HCT116 (cell line): ENCODE measurements around the gene PTH2. TPM values are rescaled to one million over a fixed set of nuclear protein-coding genes. Genes with fewer than 3 reads are reported as not detected.

ENCODE experiments used
- ATAC-seq: fragments of 200-7000 bp; cut with Tn5 transposase; 2 replicates; pipeline ENCODE4 v1.9.1; 2020; ENCODE audit warnings: mild to moderate bottlenecking, moderate library complexity
- BruUV-seq: library from RNA; stranded (reverse); fragments of 400-500 nt; replicated peaks from 2 replicates; lab custom pipeline; 2021; lab: Mats Ljungman, UMichigan
- CTCF ChIA-PET: fragments of 300-600 bp; sonication (Branson Sonifier 250); formaldehyde crosslinking; loops from one replicate; lab custom pipeline; 2021; ENCODE audit warnings: antibody characterized with exemption; lab: Charles Lee
- POLR2A ChIA-PET: fragments of 300-600, 350-600 bp; sonication (Branson Sonifier 250); formaldehyde crosslinking; loops from one replicate; lab custom pipeline; 2021; ENCODE audit warnings: antibody characterized with exemption; lab: Charles Lee
- RAD21 ChIA-PET, 2 experiments: fragments of 300-600 bp; sonication (Branson Sonifier 250); formaldehyde crosslinking; loops; one replicate each; lab custom pipeline; 2023; ENCODE audit warnings: low total read pairs in 2 of 2; ENCODE audit not compliant: uncharacterized antibody in 2 of 2, unreplicated experiment in 2 of 2, low non-redundant PET in 1 of 2; lab: Charles Lee
- DNase-seq: peaks from one replicate; pipeline ENCODE4 v3.0.0-alpha.2; 2010; ENCODE audit warnings: low read depth, low spot score
- H2AFZ ChIP-seq: fragments of 200-600 bp; shearing (Covaris generic), sonication (generic); 2 replicates; pipeline ENCODE4 v1.6.1; 2017; ENCODE audit warnings: low read depth, mixed run types, mixed read lengths, antibody characterized with exemption, low read length; ENCODE audit not compliant: poor library complexity, severe bottlenecking
- H3K27ac ChIP-seq: 2 replicates; pipeline ENCODE4 v1.5.1; 2012; ENCODE audit warnings: low read depth, low read length
- H3K27me3 ChIP-seq: fragments of 200-600 bp; sonication (generic); 2 replicates; pipeline ENCODE4 v1.6.1; 2016; ENCODE audit warnings: mixed run types, low read length, mixed read lengths; ENCODE audit not compliant: insufficient read depth
- H3K36me3 ChIP-seq, 2 experiments: fragments of 200-500 bp in 1 of 2; fragments of 200-600 bp in 1 of 2; sonication (Bioruptor generic) in 1 of 2; sonication (generic) in 1 of 2; 2 replicates each; pipeline versions ENCODE4 v1.5.1 to v1.6.1; 2014 to 2016; ENCODE audit warnings: low read length in 2 of 2, inconsistent platforms in 1 of 2, mixed read lengths in 1 of 2, mixed run types in 1 of 2; ENCODE audit not compliant: insufficient read depth in 2 of 2, control insufficient read depth in 1 of 2
- H3K4me1 ChIP-seq, 2 experiments: fragments of 200-600 bp in 1 of 2; sonication (generic) in 1 of 2; 2 replicates each; pipeline versions ENCODE4 v1.5.1 to v1.6.1; 2012 to 2017; ENCODE audit warnings: low read length in 2 of 2, inconsistent platforms in 1 of 2, mild to moderate bottlenecking in 1 of 2, mixed read lengths in 1 of 2, mixed run types in 1 of 2, moderate library complexity in 1 of 2; ENCODE audit not compliant: insufficient read depth in 2 of 2, control insufficient read depth in 1 of 2
- H3K4me2 ChIP-seq: fragments of 200-600 bp; sonication (generic); 2 replicates; pipeline ENCODE4 v1.6.1; 2017; ENCODE audit warnings: mixed run types, low read length, mixed read lengths
- H3K4me3 ChIP-seq, 2 experiments: fragments of 200-600 bp in 1 of 2; sonication (generic) in 1 of 2; replicated peaks in 1 of 2; 2 replicates each; pipeline ENCODE4 v1.5.1; 2011 to 2016; ENCODE audit warnings: low read length in 2 of 2, control low read depth in 1 of 2, low read depth in 1 of 2, mild to moderate bottlenecking in 1 of 2, mixed read lengths in 1 of 2, mixed run types in 1 of 2
- H3K79me2 ChIP-seq: fragments of 200-600 bp; sonication (generic); 2 replicates; pipeline ENCODE4 v1.6.1; 2017; ENCODE audit warnings: mild to moderate bottlenecking, mixed run types, low read length, moderate library complexity, mixed read lengths; ENCODE audit not compliant: insufficient read depth
- H3K9ac ChIP-seq: fragments of 200-600 bp; sonication (generic); 2 replicates; pipeline ENCODE4 v1.6.1; 2016; ENCODE audit warnings: low read length, mixed read lengths
- H3K9me2 ChIP-seq: fragments of 200-600 bp; sonication (generic), shearing (Covaris generic); 2 replicates; pipeline ENCODE4 v1.6.1; 2017; ENCODE audit warnings: mixed run types, mild to moderate bottlenecking, moderate library complexity; ENCODE audit not compliant: insufficient read depth
- H3K9me3 ChIP-seq, 2 experiments: fragments of 200-500 bp in 1 of 2; fragments of 200-600 bp in 1 of 2; sonication (Bioruptor generic) in 1 of 2; sonication (generic) in 1 of 2; 2 replicates each; pipeline ENCODE4 v1.6.1; 2014 to 2017; ENCODE audit warnings: low read length in 2 of 2, mixed read lengths in 2 of 2, inconsistent platforms in 1 of 2, low read depth in 1 of 2, mild to moderate bottlenecking in 1 of 2, mixed run types in 1 of 2, moderate library complexity in 1 of 2; ENCODE audit not compliant: control insufficient read depth in 1 of 2, insufficient read depth in 1 of 2
- H4K20me1 ChIP-seq: fragments of 200-600 bp; sonication (generic), shearing (Covaris generic); 2 replicates; pipeline ENCODE4 v1.6.1; 2017; ENCODE audit warnings: mixed run types, mild to moderate bottlenecking, moderate library complexity; ENCODE audit not compliant: insufficient read depth
- CBX3 ChIP-seq: IDR thresholded peaks from 2 replicates; pipeline ENCODE4 v1.6.1; 2012; ENCODE audit warnings: low read depth
- CEBPB ChIP-seq: IDR thresholded peaks from 2 replicates; pipeline ENCODE4 v1.6.1; 2012; ENCODE audit warnings: low read depth
- CTCF ChIP-seq, 3 experiments: fragments of 200-600 bp in 1 of 3; sonication (generic) in 1 of 3; IDR thresholded peaks in 2 of 3; conservative IDR thresholded peaks in 1 of 3; 2 replicates each; pipeline ENCODE4 v1.5.1; 2012 to 2017; ENCODE audit warnings: low read depth in 2 of 3, low read length in 2 of 3, antibody characterized with exemption in 1 of 3, borderline replicate concordance in 1 of 3, control low read depth in 1 of 3, mild to moderate bottlenecking in 1 of 3, mixed read lengths in 1 of 3, mixed run types in 1 of 3, moderate library complexity in 1 of 3; ENCODE audit not compliant: insufficient read depth in 1 of 3
- EGR1 ChIP-seq: IDR thresholded peaks from 2 replicates; pipeline ENCODE4 v1.6.1; 2012; ENCODE audit warnings: low read depth
- ELF1 ChIP-seq: IDR thresholded peaks from 2 replicates; pipeline ENCODE4 v1.6.1; 2012; ENCODE audit warnings: low read depth, borderline replicate concordance
- EZH2phosphoT487 ChIP-seq: fragments of 200-600 bp; IDR thresholded peaks from 2 replicates; pipeline ENCODE4 v1.6.1; 2018; ENCODE audit warnings: antibody characterized with exemption, borderline replicate concordance
- FOSL1 ChIP-seq: IDR thresholded peaks from 2 replicates; pipeline ENCODE4 v1.6.1; 2012; ENCODE audit warnings: low read depth
- JUND ChIP-seq: IDR thresholded peaks from 2 replicates; pipeline ENCODE4 v1.6.1; 2012
- MAX ChIP-seq: IDR thresholded peaks from 2 replicates; pipeline ENCODE4 v1.6.1; 2012
- POLR2A ChIP-seq: IDR thresholded peaks from 2 replicates; pipeline ENCODE4 v1.7.0; 2011; ENCODE audit warnings: borderline replicate concordance; ENCODE audit not compliant: insufficient read depth, insufficient read length; ENCODE audit errors: extremely low read depth
- RAD21 ChIP-seq: IDR thresholded peaks from 2 replicates; pipeline ENCODE4 v1.6.1; 2012; ENCODE audit warnings: low read depth, mild to moderate bottlenecking
- REST ChIP-seq: IDR thresholded peaks from 2 replicates; pipeline ENCODE4 v1.6.1; 2012; ENCODE audit warnings: low read depth
- SP1 ChIP-seq: IDR thresholded peaks from 2 replicates; pipeline ENCODE4 v1.6.1; 2012; ENCODE audit warnings: low read depth
- TCF7L2 ChIP-seq: IDR thresholded peaks from 2 replicates; pipeline ENCODE4 v1.7.0; 2011; ENCODE audit warnings: borderline replicate concordance, inconsistent platforms; ENCODE audit not compliant: insufficient read depth, insufficient read length; ENCODE audit errors: extremely low read depth
- YY1 ChIP-seq: IDR thresholded peaks from 2 replicates; pipeline ENCODE4 v1.6.1; 2011; ENCODE audit warnings: low read length, low read depth, moderate library complexity, mild to moderate bottlenecking; ENCODE audit not compliant: insufficient replicate concordance; ENCODE audit errors: extremely low read depth
- ZFX ChIP-seq: fragments of 450-650 bp; IDR thresholded peaks from 2 replicates; pipeline ENCODE4 v1.6.1; 2017
- ZNF274 ChIP-seq: fragments of 200-500 bp; sonication (Bioruptor generic); IDR thresholded peaks from 2 replicates; pipeline ENCODE4 v1.6.1; 2014; ENCODE audit warnings: mild to moderate bottlenecking, low read depth, low read length, inconsistent platforms
- intact Hi-C: fragments of 100-400 bp; cut with micrococcal nuclease; formaldehyde crosslinking; loops from 2 replicates; pipeline ENCODE4 v1.10.0; 2022
- total RNA-seq: library from RNA; stranded (reverse); gene quantifications from one replicate; pipeline ENCODE4 v1.2.1, GENCODE V29; 2021; ENCODE audit not compliant: unreplicated experiment
- TF ChIP-seq, protein P1 (sequence below): IDR thresholded peaks from 2 replicates; pipeline ENCODE4 v1.6.1; 2011; ENCODE audit warnings: mild to moderate bottlenecking, low read length, moderate library complexity; ENCODE audit not compliant: insufficient replicate concordance; ENCODE audit errors: extremely low read depth

Gene PTH2
- total RNA-seq, 1 experiment from 2014 or later, result 9.5 TPM

- DNase-seq, result no peak
- ChIA-PET RAD21 (interaction anchor here (0.7 to 1.0 kb wide), 2 partner anchors 73 to 80 kb away, joined by 3 to 4 read pairs; no protein-coding TSS in a partner anchor), POLR2A (interaction anchor here (0.6 to 0.7 kb wide), 2 partner anchors 15 to 61 kb away, joined by 3 to 5 read pairs; no protein-coding TSS in a partner anchor), CTCF (no interaction called here)
- TF ChIP-seq CTCF (IDR thresholded peaks at IDR 0.05 in 2 of 3, conservative IDR thresholded peaks at IDR 0.05 in 1 of 3; ENCODE audit: borderline replicate concordance in 1 of 3, insufficient read depth in 1 of 3, low read depth in 2 of 3, low read length in 2 of 3) (no peak), ELF1 (no peak), RAD21 (no peak), CEBPB (no peak), FOSL1 (no peak), EGR1 (no peak), SP1 (no peak), TCF7L2 (no peak), MAX (no peak), POLR2A (no peak), CBX3 (no peak), REST (no peak), ZFX (no peak), JUND (no peak), EZH2phosphoT487 (no peak), YY1 (no peak), ZNF274 (no peak)
- TF ChIP-seq, protein P1, sequence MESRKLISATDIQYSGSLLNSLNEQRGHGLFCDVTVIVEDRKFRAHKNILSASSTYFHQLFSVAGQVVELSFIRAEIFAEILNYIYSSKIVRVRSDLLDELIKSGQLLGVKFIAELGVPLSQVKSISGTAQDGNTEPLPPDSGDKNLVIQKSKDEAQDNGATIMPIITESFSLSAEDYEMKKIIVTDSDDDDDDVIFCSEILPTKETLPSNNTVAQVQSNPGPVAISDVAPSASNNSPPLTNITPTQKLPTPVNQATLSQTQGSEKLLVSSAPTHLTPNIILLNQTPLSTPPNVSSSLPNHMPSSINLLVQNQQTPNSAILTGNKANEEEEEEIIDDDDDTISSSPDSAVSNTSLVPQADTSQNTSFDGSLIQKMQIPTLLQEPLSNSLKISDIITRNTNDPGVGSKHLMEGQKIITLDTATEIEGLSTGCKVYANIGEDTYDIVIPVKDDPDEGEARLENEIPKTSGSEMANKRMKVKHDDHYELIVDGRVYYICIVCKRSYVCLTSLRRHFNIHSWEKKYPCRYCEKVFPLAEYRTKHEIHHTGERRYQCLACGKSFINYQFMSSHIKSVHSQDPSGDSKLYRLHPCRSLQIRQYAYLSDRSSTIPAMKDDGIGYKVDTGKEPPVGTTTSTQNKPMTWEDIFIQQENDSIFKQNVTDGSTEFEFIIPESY, result no peak
- Histone ChIP-seq H3K4me3 (no peak overlapping the region), H3K9me3 (no peaks in the 10 kb centered on the region), H3K36me3 (no peaks in the 10 kb centered on the region), H4K20me1 (no peaks in the 10 kb centered on the region), H3K27ac (no peak overlapping the region), H3K79me2 (no peaks in the 10 kb centered on the region), H3K9ac (no peak overlapping the region), H3K9me2 (no peaks in the 10 kb centered on the region), H3K4me1 (peaks cover 3 to 10% of the 10 kb centered on the region in 2 experiments; a peak in 3 of 4 replicates), H3K27me3 (no peaks in the 10 kb centered on the region), H3K4me2 (no peak overlapping the region), H2AFZ (no peak overlapping the region)
- ATAC-seq, result no peak
- intact Hi-C loops, result no loop called here
- BruUV-seq, result no TSS peak
Observed at GRCh38 chr19:49395581-49396407, 27.4 kb downstream of the PTH2 start.
